Fibroblast of villous mesenchyme (primary cell): ENCODE results near the gene HCK. TPM values are rescaled to one million over a fixed set of nuclear protein-coding genes. Genes with fewer than 3 reads are reported as not detected.
A peak's percentile ranks its signal among the peaks of the same experiment; 100 is the strongest.

Experiments used
- DNase-seq: peaks from one replicate; pipeline ENCODE4 v3.0.0-alpha.2; 2010; ENCODE audit warnings: low read depth
- H3K4me3 ChIP-seq: 2 replicates; pipeline ENCODE4 v1.5.1; 2011; ENCODE audit warnings: low read depth, mild to moderate bottlenecking, low read length
- CTCF ChIP-seq: IDR thresholded peaks from 2 replicates; pipeline ENCODE4 v1.5.1; 2012; ENCODE audit warnings: low read depth, mild to moderate bottlenecking, low read length; ENCODE audit not compliant: insufficient read depth
- total RNA-seq: library from RNA; depleted of rRNA; stranded (reverse); fragments of >200 nt; gene quantifications from 2 replicates; pipeline ENCODE4 v1.2.3, GENCODE V29; 2012

The HCK gene
- total RNA-seq, 1 donor, result not detected

DNA sequence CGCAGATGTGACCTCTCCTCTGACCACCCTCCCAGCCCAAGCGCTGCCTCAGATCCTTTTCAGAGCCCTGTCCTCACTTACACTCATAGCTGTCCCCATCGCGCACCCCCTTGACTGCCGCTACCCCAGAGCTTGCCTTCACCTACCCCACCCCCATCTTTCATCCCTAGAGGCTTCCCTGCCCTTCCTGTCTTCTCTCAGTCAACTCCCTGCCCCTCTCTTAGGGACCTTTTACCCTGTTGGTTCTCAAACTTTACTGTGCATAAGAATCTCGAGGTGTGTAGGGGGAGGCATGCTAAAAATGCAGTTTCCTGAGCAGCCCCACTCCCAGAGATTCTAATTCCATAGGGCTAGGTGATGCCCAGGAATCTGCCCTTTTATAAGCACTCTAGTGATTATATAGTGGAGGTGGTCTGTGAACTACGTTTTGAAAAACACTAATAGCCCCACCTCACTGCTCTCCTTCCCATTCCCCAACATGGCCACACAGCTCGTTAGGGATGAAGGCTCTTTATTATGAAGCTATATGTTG lies 58.2 kb downstream of the HCK start:
- peak overlapping the region; percentile 92 for H3K4me3 ChIP-seq
- no peak for DNase-seq
- no peak for TF ChIP-seq CTCF

- no peak for DNase-seq
- TF ChIP-seq CTCF, result no peak
- H3K4me3 ChIP-seq, result peak overlapping the region; percentile 92
These were observed 58.7 kb downstream of the HCK start for GRCh38 chr20:32110727-32111126.

- TF ChIP-seq CTCF, result no peak
- DNase-seq, result no peak
- H3K4me3 ChIP-seq, result no peak overlapping the region
These were observed 59.2 kb downstream of the HCK start for GRCh38 chr20:32111156-32111686.

GRCh38 chr20:32111753-32112152 lies 59.7 kb downstream of the HCK start:
- no peak for TF ChIP-seq CTCF
- no peak overlapping the region for H3K4me3 ChIP-seq
- no peak for DNase-seq

GRCh38 chr20:32112841-32113240 lies 60.8 kb downstream of the HCK start:
- TF ChIP-seq CTCF, result no peak
- H3K4me3 ChIP-seq, result no peak overlapping the region
- DNase-seq, result no peak

GRCh38 chr20:32113591-32114260 lies 61.7 kb downstream of the HCK start:
- TF ChIP-seq CTCF, result no peak
- no peak overlapping the region for H3K4me3 ChIP-seq
- DNase-seq, result no peak
